COLO668 (cell line): ENCODE data around the gene PHLDB1.
A peak's percentile ranks its signal among the peaks of the same experiment; 100 is the strongest.

Source experiments
- DNase-seq: peaks from one replicate; lab custom pipeline; 2025; ENCODE audit not compliant: unreplicated experiment; lab: John Stamatoyannopoulos, UW

Gene PHLDB1

DNA sequence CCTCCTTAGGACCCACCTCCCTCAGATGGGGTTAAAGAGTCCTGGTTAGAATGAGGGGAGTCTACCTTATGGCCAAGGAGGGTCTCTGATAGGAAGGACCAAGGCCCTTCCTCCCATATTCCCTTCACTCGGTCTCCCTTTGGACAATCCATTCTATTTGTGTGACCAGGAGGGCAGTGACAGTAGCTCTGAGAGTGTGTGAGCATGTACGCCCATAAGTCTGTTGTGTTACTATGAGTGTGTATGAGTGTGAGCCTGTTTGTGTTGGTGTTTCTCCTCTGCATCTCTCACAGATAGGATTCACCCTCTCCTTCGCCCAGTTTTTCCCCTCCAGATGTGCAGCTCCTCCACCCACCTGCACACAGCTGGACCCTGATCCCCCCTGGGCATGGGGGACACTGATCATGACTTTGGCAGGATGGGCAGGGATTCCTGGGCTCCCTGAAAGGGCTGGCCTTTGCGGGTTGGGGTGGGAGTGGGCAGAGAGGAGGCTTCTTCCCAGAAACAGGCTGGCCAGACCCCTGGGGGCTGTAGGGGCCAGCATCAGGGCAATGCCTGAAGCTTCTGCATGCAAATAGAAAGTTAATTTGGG, 14.5 kb downstream of the PHLDB1 start:
- DNase-seq, result no peak

DNA sequence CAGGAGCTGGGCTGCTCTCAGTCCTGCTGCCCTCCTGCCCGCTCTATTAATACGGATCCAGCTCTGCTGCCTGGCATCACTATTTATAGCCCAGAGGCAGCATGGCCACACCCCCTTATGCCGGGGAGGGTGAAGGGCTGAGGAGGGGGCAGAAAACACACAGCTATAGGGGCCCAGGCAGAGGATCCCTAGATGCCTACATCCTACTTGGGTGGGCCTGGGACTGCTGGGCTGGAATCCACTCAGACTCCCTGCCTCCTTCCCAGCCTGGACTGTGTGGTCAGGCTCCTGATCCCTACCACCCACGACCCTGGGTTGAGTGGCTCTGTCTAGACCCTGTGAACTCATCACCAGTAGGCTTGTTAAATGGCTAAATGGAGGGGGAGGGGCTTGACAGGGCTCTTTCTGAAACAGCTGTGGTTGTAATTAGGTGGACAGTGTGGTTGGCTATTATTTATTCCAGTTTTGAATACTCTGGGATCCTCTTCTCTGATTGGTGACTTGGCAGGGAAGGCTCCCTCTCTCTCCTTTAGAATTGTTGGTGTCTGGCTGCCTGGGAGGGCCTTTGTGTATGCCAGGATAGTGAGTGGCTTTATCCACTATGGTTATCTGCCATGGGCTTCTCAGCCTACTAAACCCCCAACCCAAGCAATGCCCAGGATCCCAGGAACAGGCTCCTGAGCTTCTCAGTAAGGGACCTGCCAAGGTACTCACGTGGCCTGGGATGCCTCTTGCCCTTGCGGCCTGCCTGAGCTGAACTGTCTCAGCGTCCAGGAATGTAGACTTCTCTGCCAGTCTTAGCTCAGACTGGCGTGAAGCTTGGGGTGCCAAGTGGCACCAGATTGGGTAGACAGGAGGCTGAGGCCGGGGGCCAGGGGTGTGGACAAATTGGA, 15.2 kb downstream of the PHLDB1 start:
- peak; percentile 70 for DNase-seq

DNA sequence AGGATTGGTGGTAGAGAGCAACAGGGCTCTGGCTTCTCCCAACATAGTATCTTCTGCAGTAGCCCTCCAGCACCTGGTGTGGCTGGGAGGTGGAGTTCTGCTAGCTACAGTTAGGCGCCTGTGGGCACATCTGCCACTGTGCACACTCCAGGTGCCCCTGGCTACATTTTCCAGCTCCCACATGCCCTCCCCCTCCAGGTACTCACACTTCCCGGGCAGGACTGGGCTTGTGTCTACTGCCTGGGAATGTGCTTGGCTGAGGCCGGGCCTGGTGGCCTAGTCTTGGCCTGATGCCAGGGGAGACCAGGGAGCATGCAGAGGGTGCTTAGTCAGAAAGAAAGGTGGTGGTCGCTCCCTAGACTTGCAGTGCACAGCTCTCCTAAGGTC, 15.8 kb downstream of the PHLDB1 start:
- DNase-seq, result peak; percentile 94

DNA sequence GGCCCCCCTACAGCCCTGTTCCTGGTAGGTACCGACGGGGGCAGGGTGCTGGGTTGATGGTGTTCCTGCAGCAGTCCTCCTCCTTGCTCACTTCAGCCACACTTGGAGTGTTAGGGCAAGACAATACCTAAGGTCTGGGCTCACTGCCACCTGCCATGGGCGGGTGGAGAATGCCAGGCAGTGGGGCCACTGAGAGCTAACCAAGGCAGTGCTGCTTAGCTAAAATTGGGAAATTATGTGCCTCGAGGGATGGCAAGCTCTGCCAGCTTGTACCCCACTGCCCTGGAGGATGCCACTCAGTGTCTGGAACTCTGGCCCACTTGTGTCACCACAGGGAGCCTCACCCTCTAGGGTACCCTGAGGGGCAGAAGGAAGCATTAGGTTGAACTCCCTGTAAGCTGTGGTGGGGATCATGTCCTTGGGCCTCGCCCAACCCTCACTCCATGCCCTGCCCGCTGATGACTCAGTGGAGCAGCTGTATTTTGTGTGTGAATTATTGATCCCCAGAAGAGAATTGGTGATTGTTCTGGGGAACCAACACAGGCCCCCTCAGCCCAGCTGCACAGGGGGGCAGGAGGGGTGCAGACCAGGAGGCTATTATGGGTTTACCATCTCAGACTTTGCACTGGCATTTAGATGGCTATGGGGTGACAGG, 17.7 kb downstream of the PHLDB1 start:
- peak; percentile 55 for DNase-seq

GRCh38 chr11:118625976-118626375, 18.6 kb downstream of the PHLDB1 start:
- peak; percentile 10 for DNase-seq

GRCh38 chr11:118627566-118627965, 20.2 kb downstream of the PHLDB1 start:
- no peak for DNase-seq

DNA sequence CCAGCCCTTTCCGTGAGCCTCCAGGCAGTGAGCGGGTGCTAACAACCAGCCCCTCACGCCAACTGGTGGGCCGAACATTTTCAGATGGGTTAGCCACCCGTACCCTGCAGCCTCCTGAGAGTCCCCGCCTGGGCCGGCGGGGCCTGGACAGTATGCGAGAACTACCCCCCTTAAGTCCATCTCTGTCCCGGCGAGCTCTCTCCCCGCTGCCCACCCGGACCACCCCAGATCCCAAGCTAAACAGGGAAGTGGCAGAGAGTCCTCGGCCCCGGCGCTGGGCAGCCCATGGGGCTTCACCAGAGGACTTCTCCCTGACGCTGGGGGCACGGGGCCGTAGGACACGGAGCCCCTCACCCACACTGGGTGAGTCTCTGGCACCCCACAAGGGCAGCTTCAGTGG, 20.6 kb downstream of the PHLDB1 start:
- no peak for DNase-seq

GRCh38 chr11:118628432-118628831, 21.0 kb downstream of the PHLDB1 start:
- no peak for DNase-seq

DNA sequence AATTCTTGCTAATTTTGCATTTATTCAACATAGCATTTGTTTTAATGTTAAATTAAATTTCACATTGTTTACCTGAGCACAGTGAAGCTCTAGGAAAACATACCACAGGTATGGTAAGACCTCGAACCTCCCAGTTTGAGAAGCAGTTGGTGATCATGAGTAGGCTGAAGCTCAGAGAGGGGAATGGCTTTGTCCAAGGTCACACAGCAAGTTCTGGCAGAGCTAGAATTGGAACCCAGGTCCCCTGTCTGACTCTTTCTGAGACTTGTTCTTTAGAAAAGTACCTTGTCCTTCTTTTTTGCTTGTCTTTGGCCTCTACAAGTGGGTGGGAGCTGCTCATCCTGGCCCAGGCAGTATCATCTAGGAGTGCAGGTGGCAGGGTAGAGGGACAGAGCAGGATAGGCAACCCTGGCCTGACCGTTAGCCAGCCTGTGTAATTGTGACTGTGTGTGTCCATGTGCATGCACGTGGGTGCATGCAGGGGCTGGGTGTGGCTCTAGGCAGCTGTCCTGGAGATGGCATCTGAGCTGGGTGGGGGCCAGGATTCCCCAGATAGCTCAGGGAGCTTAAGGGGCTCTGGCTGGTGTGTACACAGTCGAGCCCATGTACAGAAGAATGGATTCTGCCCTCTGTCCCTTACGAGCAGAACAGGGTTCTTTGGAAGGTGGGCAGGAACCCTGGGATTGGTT, 21.6 kb downstream of the PHLDB1 start:
- no peak for DNase-seq

DNA sequence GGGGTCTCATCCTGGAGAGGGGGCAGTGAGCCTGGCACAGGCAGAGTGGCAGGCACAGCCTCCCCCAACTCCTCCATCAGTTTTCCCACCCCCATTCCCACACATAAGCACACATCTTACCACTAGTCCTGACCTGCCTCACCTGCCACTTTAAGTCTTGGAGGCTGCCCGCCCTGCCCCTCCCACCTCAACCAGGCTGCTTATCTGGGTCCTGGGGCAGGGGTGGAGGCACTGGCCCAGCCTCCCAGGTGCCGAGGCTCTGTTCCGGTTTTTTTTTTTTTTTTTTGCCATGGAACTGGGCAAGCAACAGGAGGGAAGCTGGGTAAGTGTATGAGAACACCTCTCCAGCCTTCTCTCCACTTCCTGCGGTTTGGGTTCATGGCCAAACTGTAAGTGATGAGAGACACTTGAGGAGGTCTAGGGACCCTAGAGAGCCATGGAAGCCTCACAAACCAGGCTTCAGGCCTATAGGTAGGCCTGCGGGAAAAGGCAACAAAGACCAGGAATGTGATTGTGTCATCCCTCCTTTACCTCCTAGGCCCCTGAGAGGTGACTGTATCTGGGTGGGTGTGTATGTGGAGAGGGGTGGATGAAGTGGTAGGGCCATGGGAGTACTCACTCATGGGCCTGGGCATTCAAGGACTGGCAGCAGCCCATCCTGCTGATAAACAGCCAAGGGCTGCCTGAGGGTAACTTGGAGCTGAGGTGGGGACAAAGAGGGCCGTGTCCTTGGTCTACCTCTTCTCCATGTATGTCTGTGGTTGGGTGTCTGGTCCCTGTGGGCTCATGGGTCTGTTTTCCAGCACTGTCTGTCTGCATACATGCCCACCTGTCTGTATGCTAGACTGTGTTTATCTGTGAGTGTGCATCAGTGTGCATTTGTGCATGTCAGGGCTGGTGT, 22.6 kb downstream of the PHLDB1 start:
- DNase-seq, result no peak

- no peak for DNase-seq
These were observed 23.9 kb downstream of the PHLDB1 start for GRCh38 chr11:118631142-118631909.

DNA sequence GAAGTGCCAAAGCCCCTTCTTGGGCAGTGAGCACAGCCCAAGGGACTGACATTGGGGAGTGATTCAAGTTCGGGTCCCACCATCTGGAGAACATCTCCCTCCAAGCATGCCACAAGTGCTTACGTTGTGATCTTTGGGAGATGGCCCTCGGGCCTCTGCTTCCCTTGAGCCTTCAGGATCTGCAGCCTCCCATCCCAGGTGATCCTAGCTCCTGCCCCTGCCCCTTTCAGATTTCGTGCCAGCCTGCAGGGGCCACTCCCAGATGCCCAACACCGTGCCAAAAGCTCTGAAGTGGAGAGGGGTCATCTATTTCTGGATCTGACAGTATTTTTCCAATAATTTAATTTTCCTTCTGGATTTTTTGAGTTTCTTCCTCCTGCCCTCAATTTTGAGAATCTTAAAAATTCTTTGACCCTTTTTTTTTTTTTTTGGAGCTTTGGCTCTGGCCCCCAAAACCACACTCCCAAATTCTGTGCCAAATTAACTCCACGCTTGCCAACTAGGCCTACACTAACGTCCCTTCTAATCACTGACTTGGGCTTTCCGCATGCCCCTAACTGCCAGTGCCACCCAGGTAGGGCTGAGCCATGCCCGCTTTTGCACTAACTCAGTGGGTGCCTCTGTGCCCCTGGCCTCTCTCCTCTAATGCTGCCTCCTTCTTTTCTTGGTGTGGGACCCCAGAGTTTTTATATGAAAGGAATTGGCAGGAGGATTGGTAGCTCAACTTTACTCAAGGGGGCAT, 25.3 kb downstream of the PHLDB1 start:
- no peak for DNase-seq

DNA sequence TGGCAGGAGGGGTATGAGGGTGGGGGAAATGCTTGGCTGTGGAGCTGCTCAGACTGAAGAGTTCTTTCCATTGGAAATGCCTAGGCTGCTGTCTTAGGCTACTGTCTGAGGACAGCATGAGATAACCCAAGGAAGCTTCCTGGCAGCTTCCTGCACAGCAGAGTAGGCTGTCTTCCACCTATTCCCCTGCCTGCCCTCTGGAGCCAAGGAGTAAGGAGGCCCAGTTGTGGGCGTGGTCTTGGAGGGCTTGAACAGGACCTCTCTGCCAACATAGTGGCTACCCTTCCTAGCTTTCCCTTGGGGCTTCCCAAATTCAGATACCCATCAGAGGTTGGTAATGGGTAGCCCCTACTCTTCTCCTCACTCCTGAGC, 25.9 kb downstream of the PHLDB1 start:
- no peak for DNase-seq

DNA sequence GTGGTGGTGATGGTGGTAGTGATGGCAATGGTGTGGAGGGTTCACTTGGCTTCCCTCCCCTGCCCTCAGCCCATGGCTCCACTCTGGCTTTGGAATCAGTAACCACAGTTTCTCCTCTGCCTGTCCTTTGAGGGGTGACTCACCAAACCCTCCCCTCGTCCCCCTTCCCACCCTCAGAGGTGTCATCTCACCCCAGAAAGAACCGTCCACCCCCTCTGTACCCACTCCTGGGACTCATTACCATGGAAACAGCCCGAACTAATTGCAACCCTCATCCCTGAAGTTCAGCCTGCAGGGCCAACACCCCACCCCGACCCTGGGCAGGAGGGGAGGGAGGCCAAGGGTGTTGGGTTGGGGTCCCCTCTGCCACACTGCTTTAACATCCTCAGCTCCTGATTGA, 26.6 kb downstream of the PHLDB1 start:
- DNase-seq, result no peak

- peak; percentile 89 for DNase-seq
These were observed 27.2 kb downstream of the PHLDB1 start for GRCh38 chr11:118634431-118635236.

- no peak for DNase-seq
These were observed 27.8 kb downstream of the PHLDB1 start for GRCh38 chr11:118635237-118635591.

- DNase-seq, result no peak
These were observed 28.2 kb downstream of the PHLDB1 start for GRCh38 chr11:118635642-118636041.

DNA sequence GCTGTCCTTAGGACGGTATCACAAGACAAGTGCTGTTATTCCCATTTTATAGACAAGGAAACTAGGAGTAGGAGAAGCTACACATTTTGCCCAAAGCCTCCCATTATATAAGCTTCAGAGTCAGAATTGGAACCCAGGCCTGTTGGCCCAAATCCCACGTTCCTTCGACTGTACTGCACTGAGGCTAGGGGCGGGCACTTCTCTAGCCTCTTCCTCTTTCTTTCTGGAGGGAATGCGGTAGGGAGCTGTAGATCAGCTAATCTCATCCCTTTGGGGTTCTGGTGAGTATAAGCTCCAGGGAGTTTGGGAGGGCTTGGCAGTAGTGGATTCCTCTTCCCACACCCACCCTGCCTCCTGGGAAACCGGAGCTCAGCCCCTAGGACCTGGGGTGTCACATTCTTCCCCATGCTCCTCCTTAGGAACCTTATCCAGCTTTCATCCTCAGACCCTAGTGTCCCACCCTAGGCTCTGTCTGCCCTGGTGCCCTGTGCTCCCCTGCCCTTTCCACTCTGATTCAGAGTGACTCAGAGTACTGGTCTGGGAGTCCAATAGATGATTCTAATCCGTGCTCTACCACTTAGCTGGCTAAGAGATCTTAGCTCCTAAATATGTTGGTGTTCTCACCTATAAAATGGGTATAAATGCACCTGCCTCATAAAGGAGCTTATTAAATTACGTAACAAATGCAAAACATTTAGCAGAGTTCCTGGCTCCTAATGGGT, 29.3 kb downstream of the PHLDB1 start:
- no peak for DNase-seq
